Stomach (tissue), 4 donors: ENCODE measurements around the gene MSANTD2.

Experiments
- CTCF ChIP-seq, 7 experiments: fragments of 450-650 bp in 4 of 7; fragments of 200-600 bp in 3 of 7; sonication (generic) in 3 of 7; IDR thresholded peaks; one replicate each; pipeline ENCODE4 v1.5.1; 2016 to 2019; ENCODE audit warnings: antibody characterized with exemption in 7 of 7, control low read depth in 2 of 7, mild to moderate bottlenecking in 1 of 7
- POLR2A ChIP-seq, 4 donors: fragments of 450-650 bp; IDR thresholded peaks; one replicate each; pipeline ENCODE4 v1.6.1; 2016; ENCODE audit warnings: antibody characterized with exemption in 4 of 4, control low read depth in 2 of 4, mild to moderate bottlenecking in 1 of 4, moderate library complexity in 1 of 4
- POLR2AphosphoS5 ChIP-seq, 3 donors: sonication (generic); formaldehyde crosslinking; IDR thresholded peaks; one replicate each; pipeline ENCODE4 v1.6.1; 2016; ENCODE audit warnings: antibody characterized with exemption in 3 of 3

GRCh38 chr11:124779568-124779967, 20.6 kb downstream of the MSANTD2 start:
- no peak for TF ChIP-seq POLR2AphosphoS5 (IDR thresholded peaks at IDR 0.05)
- no peak for TF ChIP-seq CTCF (IDR thresholded peaks at IDR 0.05)
- no peak for TF ChIP-seq POLR2A (IDR thresholded peaks at IDR 0.05)
